ENCODE data around the gene PDE8A. TPM values are rescaled to one million over a fixed set of nuclear protein-coding genes. Genes with fewer than 3 reads are reported as not detected.

PDE8A gene
- total RNA-seq, 1 experiment from 2014 or later, result 32.0 TPM

DNA sequence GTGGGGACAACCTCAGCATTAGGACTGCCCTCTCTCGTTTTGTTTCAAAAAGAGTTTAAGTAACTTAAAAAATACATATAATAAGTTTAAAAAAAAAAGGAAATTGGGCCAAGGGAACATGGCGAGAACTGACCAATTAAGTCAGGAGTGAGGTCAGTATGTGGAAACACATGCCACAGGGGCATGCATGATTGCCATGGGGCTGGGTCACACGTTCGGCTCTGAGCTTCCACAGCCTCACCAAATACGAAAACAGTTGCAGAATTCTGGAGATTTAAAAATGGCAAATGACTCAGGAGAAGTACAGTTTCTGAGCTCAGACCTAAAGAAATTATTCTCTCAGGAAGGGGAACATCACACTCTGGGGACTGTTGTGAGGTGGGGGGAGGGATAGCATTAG lies 24.1 kb downstream of the PDE8A start:
- Mint-ChIP-seq H3K27ac (ENCODE audit: unreplicated experiment) (no peak overlapping the region), H3K4me3 (ENCODE audit: unreplicated experiment) (no peak overlapping the region), H3K36me3 (ENCODE audit: insufficient read depth, unreplicated experiment) (no peaks in the 10 kb centered on the region), H3K27me3 (ENCODE audit: insufficient read depth, unreplicated experiment) (no peaks in the 10 kb centered on the region), H3K4me1 (ENCODE audit: low read depth, unreplicated experiment) (peaks cover 16% of the 10 kb centered on the region), H3K9me3 (ENCODE audit: unreplicated experiment) (no peaks in the 10 kb centered on the region)
- no peak for DNase-seq
- POLR2A ChIA-PET, result no interaction called here
- no TSS peak for BruUV-seq (replicated peaks)
- CTCF ChIA-PET, result no interaction called here
- TF ChIP-seq CTCF (IDR thresholded peaks at IDR 0.05; ENCODE audit: insufficient read depth in 1 of 2, low read depth in 1 of 2, low read length in 1 of 2, severe bottlenecking in 1 of 2, unreplicated experiment in 1 of 2), result no peak
- H3K27me3 ChIP-seq (replicated peaks; ENCODE audit: control insufficient read depth, insufficient read depth, low read length), result no peaks in the 10 kb centered on the region
- intact Hi-C loops (cut with micrococcal nuclease; ENCODE audit: unreplicated experiment), result no loop called here
- H3K4me3 ChIP-seq (ENCODE audit: low read depth, low read length), result no peak overlapping the region
- H3K9me3 ChIP-seq, result no peaks in the 10 kb centered on the region
- H3K36me3 ChIP-seq (ENCODE audit: control insufficient read depth, insufficient read depth, low read length), result no peaks in the 10 kb centered on the region
- peaks cover 7% of the 10 kb centered on the region; the same call in 1 of the 2 replicates for H3K4me1 ChIP-seq

DNA sequence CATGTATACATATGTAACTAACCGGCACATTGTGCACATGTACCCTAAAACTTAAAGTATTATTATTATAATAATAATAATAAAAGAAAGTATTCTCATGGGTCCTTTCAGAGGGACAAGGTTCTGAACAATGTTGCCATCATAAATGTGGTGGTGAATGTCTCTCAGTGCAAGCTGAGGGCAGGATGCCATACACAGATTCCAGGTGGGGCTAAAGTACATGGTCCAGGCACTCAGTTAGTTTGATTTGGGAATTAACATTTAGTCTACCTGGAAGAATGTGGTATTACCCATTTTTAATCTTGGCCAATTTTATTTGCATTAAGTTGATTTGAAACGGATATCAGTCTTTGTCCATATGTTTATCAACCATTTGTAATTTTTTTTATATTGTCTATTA lies 24.5 kb downstream of the PDE8A start:
- Histone ChIP-seq H3K4me1 (peaks cover 11% of the 10 kb centered on the region; the same call in 1 of the 2 replicates), H3K9me3 (no peaks in the 10 kb centered on the region), H3K4me3 (ENCODE audit: low read depth, low read length) (no peak overlapping the region), H3K27me3 (replicated peaks; ENCODE audit: control insufficient read depth, insufficient read depth, low read length) (no peaks in the 10 kb centered on the region), H3K36me3 (ENCODE audit: control insufficient read depth, insufficient read depth, low read length) (no peaks in the 10 kb centered on the region)
- BruUV-seq (replicated peaks), result no TSS peak
- no peak for DNase-seq
- Mint-ChIP-seq H3K4me3 (ENCODE audit: unreplicated experiment) (no peak overlapping the region), H3K4me1 (ENCODE audit: low read depth, unreplicated experiment) (peaks cover 20% of the 10 kb centered on the region), H3K36me3 (ENCODE audit: insufficient read depth, unreplicated experiment) (no peaks in the 10 kb centered on the region), H3K9me3 (ENCODE audit: unreplicated experiment) (no peaks in the 10 kb centered on the region), H3K27ac (ENCODE audit: unreplicated experiment) (no peak overlapping the region), H3K27me3 (ENCODE audit: insufficient read depth, unreplicated experiment) (no peaks in the 10 kb centered on the region)
- no peak for TF ChIP-seq CTCF (IDR thresholded peaks at IDR 0.05; ENCODE audit: insufficient read depth in 1 of 2, low read depth in 1 of 2, low read length in 1 of 2, severe bottlenecking in 1 of 2, unreplicated experiment in 1 of 2)
- intact Hi-C loops (cut with micrococcal nuclease; ENCODE audit: unreplicated experiment), result no loop called here
- POLR2A ChIA-PET, result no interaction called here
- CTCF ChIA-PET, result no interaction called here

GRCh38 chr15:85006655-85007054 lies 25.0 kb downstream of the PDE8A start:
- Histone ChIP-seq H3K36me3 (ENCODE audit: control insufficient read depth, insufficient read depth, low read length) (no peaks in the 10 kb centered on the region), H3K4me3 (ENCODE audit: low read depth, low read length) (no peak overlapping the region), H3K4me1 (peaks cover 11% of the 10 kb centered on the region; the same call in 1 of the 2 replicates), H3K9me3 (no peaks in the 10 kb centered on the region), H3K27me3 (replicated peaks; ENCODE audit: control insufficient read depth, insufficient read depth, low read length) (no peaks in the 10 kb centered on the region)
- H3K36me3 Mint-ChIP-seq (ENCODE audit: insufficient read depth, unreplicated experiment), result no peaks in the 10 kb centered on the region
- peaks cover 21% of the 10 kb centered on the region for H3K4me1 Mint-ChIP-seq (ENCODE audit: low read depth, unreplicated experiment)
- ChIA-PET CTCF (no interaction called here), POLR2A (no interaction called here)
- intact Hi-C loops (cut with micrococcal nuclease; ENCODE audit: unreplicated experiment), result no loop called here
- H3K27ac Mint-ChIP-seq (ENCODE audit: unreplicated experiment), result no peak overlapping the region
- TF ChIP-seq CTCF (IDR thresholded peaks at IDR 0.05; ENCODE audit: insufficient read depth in 1 of 2, low read depth in 1 of 2, low read length in 1 of 2, severe bottlenecking in 1 of 2, unreplicated experiment in 1 of 2), result no peak
- H3K9me3 Mint-ChIP-seq (ENCODE audit: unreplicated experiment), result no peaks in the 10 kb centered on the region
- no peaks in the 10 kb centered on the region for H3K27me3 Mint-ChIP-seq (ENCODE audit: insufficient read depth, unreplicated experiment)
- no peak for DNase-seq
- H3K4me3 Mint-ChIP-seq (ENCODE audit: unreplicated experiment), result no peak overlapping the region
- no TSS peak for BruUV-seq (replicated peaks)
